GM21515 (cell line): ENCODE results near the gene HOXC10.
A peak's percentile ranks its signal among the peaks of the same experiment; 100 is the strongest.

Experiments
- ATAC-seq: cut with Tn5 transposase; IDR thresholded peaks from one replicate; pipeline ENCODE4 v1.9.1; 2021; ENCODE audit not compliant: unreplicated experiment

HOXC10 gene

DNA sequence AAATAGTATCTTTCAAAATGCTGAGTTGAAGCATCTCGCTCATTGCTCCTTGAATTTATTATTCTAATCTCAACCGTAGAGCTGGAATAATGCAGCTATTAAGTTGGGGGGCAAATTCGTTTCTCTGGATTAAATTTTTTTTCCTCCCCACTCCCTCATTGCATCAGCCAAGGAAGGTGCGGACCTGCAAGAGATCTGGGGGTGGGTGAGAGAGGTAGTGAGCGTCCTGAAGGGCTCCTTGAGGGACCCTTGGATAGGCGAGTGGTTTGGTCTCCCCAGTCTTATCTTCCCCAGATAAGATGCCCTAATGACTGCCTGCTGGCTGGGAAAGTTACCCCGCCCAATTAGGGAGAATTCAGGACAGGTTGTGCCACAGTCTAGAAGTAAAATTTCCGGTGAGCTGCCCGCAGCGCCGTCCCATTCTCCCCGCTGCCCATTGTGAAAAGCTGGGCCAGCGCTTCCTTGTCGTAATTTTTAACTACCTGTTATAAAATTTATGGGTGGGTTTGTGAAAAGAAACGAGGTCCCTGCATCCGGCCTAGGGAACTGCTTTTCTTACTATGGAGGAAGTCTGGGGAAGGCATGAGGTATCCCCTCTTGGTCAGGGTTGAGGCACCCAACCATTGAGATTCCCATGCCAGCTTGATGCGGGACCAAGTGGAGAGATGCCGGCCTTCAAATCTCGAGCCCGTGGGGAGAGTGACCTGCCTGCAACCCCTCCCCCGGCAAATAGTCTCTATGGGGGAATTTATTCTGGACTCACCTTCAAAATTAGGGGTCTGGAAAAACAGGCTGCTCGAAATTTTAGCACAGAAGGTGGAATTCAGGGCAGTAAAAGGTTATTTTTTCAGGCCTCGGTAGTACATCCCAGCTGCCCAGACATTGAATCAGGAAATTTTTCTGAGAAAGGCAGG lies 30.3 kb downstream of the HOXC10 start:
- ATAC-seq, result no peak

- no peak for ATAC-seq
Measured at GRCh38 chr12:54016051-54016450, 31.1 kb downstream of the HOXC10 start.

GRCh38 chr12:54016478-54016964 lies 31.6 kb downstream of the HOXC10 start:
- no peak for ATAC-seq

DNA sequence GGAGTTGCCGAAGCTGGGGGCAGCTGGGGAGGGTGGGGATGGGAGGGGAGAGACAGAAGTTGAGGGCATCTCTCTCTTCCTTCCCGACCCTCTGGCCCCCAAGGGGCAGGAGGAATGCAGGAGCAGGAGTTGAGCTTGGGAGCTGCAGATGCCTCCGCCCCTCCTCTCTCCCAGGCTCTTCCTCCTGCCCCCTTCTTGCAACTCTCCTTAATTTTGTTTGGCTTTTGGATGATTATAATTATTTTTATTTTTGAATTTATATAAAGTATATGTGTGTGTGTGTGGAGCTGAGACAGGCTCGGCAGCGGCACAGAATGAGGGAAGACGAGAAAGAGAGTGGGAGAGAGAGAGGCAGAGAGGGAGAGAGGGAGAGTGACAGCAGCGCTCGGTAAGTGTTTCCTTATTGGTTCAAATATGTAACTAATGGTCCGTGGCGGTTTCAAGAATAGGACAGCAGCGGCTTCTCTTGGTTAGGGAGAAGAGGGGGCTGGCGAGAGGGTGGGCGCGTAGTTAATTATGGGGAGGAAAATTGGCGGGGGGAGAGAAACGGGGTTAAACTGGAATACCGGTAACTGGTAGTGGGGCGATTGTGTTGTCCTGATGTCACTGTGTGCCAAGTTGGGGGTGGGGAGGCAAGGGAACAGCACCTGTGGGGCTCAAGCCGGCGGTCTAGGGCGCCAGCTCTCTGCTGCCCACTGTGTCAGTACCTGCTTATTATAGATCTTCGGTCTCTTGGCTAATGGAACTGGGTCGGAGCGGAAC lies 32.3 kb downstream of the HOXC10 start:
- peak; percentile 22 for ATAC-seq

GRCh38 chr12:54017878-54018467 lies 33.0 kb downstream of the HOXC10 start:
- ATAC-seq, result peak; percentile 58

GRCh38 chr12:54018468-54018984 lies 33.6 kb downstream of the HOXC10 start:
- no peak for ATAC-seq

DNA sequence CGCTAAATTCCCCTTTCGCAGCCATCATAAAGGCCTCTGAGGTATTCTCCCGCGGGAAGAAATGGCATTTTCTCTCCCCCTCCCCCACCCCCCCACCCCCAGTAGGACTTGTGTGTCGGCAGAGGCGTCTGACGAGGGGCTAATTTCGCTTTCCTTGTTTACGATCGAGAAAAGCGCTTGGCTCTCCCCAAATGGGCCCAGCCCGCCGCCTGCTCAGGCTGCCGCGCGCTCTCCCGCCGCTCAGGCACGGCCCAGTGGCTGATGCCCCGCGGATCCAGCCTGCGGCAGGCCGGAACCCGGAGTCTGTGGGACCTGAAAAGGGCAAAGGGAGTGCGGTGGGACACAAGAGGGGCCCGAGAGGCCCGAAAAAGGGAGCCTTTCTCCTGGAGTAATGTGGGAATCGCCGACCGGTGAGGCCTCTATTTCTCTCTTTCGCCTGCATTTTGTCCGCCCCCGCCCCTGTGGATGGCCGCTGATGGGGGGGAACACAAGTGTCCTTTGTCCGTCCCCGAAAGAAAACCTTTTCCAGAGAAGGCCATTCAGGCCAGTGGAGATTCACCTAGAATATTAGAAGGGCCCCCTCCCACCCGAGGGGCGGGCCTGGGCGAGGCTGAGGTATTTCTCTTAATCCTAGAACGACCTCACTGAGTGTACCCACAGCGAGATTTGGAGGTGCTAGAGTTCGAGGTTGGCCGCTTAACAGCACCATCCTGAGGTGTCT lies 34.3 kb downstream of the HOXC10 start:
- ATAC-seq, result no peak

- no peak for ATAC-seq
Measured at GRCh38 chr12:54019924-54020590, 35.1 kb downstream of the HOXC10 start.

- ATAC-seq, result no peak
Measured at GRCh38 chr12:54020591-54021405, 35.9 kb downstream of the HOXC10 start.

DNA sequence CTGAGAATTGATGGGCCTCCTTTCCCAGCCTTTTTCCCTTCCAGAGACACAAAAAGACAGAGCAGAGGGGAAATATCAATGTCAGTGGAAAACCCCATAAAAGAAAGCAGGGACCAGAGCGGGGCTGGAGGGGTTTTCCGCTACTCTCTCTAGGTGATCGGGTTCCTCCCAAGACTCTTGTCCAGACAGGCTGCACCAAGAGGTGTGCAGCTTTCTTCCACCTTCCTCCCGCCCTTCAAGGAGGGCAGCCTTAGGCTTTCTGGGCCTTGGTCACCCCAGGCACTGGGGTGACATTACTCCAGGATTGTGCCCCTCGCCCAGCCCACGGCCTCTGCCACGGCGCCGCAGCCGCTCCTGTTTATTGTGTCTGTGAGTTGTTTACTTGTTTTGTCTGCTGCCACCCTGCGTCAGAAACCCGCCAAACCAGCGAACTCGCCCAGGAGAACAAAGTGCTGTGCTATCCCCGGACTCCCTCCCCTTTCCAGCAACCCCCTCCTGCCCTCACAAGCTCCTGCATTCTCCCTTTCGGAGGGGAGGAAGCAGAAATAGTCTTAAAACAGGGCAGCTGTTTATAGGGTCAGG lies 36.6 kb downstream of the HOXC10 start:
- ATAC-seq, result no peak

DNA sequence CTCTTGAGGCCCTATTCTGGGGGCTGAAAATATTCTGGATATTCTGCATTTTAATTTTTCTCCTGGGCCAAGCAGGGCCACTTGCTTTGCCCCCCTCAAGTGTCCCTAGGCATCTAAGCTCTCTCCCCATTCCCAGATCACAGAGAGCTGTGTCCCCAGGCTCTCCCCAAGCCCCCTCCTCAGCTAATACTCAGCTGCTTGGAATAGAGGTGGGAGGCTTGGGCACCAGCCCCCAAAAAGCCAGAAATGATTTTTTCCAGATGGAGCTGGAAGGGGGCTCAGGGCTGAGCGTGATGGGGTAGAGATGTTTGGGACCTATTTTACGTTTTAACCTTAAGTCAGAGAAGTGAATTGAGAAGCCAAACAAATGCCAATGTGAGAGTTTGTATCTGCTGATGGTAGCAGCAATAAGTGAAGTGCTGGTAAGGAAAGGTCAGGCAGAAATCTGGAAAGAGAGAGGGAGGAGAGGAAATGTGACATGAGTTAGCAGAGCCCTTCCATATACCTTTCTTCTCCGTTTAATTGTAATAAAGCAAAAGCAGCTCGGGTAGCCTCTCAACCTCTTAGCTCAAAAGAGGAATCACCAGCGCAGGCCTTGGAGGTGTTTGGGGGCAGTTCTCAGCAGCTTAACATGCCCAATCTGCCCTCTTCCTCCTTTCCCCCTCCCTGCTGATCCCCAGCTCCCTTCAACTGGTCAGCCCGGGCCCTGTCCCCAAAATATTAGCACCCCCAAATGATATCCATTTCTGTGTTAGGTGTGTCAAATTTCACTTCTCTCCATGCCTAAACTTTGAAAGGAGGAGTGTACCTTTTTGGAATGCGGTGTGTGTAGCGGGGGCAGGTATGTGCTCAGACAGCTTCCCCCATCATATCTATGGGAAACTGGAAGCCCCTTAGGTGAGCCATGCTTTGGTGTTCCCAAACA lies 38.3 kb downstream of the HOXC10 start:
- ATAC-seq, result no peak

DNA sequence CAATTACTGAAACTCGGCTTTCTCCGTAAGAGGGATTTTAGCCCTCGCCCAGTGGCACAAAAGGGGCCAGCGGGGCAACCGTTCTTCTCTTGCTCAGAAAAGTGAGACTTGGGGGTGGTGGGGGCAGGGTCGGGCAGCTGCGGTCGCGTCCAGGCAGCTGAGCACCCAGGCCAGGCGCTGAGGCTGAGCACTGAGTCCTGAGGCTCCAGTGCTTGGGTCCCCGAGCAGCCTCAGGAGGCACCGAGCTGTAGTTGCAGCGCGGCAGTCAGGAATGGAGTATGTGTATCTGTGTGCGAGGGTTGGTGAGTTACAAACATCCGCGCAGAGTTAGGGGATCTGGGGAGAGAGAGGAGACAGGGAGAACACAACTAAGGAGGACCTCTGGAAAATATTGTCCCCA lies 39.2 kb downstream of the HOXC10 start:
- no peak for ATAC-seq

DNA sequence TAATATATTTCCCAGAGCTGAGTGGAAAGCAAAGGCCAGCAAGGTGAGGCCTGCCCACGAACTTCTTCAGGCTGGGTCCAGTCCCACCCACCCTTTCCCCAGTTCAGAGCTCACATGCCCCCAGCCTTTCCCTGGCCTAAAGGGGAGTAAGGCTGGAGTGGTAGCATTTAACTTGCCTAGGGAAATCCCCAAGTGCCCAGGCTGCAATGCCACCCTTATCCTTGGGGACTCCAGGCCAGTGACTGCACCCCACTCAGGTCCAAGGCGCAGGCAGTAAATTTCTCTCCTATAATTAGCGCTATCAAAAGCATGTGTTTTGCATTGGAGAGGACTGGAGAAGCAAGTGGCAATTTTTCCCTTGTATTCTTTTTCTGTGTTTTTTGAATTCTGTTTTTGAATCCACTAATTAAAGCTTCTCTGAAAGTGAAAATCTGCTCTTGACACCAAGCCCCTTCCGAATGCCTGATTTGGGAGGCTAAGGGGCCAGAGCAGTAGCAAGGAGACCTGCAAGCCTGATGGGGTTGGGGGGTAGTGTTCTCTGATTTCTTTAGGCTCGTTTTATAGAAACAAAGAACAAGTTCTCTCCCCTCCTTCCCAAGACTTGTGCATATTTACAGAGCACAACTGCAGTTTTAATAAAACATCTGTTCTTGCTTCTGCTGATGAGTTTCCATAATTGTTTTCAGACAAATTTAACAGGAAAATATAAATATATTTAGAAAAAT lies 39.8 kb downstream of the HOXC10 start:
- ATAC-seq, result no peak

DNA sequence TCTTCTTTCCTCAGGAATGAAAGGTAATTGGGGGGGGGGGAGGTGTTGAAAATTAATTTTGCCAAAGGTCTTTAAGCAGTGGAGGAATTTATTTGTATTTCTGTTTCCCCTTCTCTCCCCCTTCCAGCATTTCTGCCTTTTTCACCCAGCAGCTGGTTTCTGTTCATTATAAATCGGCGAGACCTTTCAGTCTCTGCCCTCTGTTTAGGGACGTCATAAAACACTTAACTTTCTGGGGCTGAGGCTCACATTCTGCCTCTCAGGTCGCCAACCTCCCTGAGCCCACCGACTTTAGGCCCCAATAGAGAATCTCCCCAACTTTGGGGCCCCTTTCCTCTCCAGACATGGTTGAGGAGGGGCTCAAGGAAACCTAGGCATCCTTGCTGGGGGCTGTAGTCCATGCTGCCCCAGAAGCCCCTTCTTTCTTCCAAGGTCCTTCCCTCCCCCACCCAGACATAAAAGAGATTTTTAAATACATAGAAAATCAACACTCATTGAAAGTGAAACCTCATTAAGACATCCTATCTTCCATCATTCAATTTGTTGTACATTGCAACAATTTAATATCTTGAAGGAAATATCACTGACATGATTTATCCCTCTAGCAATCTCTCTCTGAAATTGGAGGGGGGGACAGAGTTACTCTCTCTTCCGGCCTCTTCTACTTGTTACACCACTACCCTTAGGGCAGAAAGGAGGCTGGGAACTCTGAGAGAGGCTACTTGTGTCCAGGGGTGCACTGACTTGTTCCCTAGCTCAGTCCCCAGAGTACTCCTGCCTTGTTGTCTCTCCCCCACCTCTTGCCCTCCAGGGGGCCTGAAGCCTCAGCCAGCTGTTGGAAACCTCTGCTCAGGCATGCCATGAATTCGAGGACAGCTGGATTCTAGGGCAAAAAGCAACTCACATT lies 40.8 kb downstream of the HOXC10 start:
- no peak for ATAC-seq

DNA sequence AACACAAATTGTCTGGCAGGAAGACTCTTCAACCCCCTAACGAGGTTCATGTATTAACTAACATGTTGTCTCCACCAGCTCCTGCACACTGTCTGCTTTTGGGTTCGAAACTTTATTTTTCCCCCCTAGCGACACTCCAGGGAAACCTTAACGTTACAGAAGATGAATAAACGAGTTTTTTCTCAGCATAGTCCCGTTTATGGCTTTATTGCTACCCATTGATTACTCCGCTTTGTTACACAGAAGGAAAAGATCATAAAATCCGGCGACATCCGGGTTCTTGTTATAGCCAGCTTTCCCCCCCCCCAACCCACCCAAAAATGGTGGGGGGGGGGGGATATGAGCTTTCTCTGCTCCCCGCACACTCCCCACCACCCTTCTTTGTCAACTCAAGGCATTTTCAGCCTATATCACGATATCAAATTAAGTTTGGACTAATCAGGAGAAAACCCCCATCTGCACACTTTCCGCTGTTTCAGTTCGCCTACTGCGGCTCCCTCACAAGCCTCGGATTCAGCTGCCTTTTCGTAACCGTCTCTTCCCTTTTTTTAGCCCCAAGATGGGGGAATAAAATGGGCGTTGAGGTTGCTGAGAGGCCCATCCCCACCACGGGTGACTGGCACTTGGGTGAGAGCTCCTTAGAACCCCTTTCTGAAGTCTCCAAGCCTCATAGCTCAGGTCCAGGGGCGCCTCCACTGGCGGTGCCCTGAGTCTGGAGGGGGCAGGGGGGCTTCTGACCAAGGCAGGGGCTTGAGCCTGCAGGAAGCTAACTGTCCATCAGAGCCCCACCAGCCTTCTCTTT lies 41.9 kb downstream of the HOXC10 start:
- no peak for ATAC-seq

- no peak for ATAC-seq
Measured at GRCh38 chr12:54027442-54027786, 42.5 kb downstream of the HOXC10 start.
